OCI-LY1 (cell line): ENCODE measurements around the gene KLHL40.

Experiments used
- H2AFZ ChIP-seq: fragments of 200-600 bp; sonication (generic), shearing (Covaris generic); 2 replicates; pipeline ENCODE4 v1.6.0; 2014; ENCODE audit warnings: antibody characterized with exemption, mild to moderate bottlenecking, low read length
- H3F3A ChIP-seq: fragments of 200-600 bp; sonication (generic), shearing (Covaris generic); 2 replicates; pipeline ENCODE4 v1.6.0; 2014; ENCODE audit warnings: mild to moderate bottlenecking, antibody characterized with exemption, low read length, moderate library complexity; ENCODE audit not compliant: insufficient read depth
- H3K27ac ChIP-seq: fragments of 200-600 bp; sonication (generic); 2 replicates; pipeline ENCODE4 v1.5.1; 2014; ENCODE audit warnings: low read length, mixed run types, mild to moderate bottlenecking, low read depth; ENCODE audit not compliant: poor library complexity, severe bottlenecking
- H3K27me3 ChIP-seq: fragments of 200-600 bp; sonication (generic); 2 replicates; pipeline ENCODE4 v1.6.0; 2014; ENCODE audit warnings: antibody characterized with exemption, mild to moderate bottlenecking, low read length, moderate library complexity; ENCODE audit not compliant: insufficient read depth
- H3K36me3 ChIP-seq: fragments of 200-600 bp; sonication (generic); 2 replicates; pipeline ENCODE4 v1.6.1; 2014; ENCODE audit warnings: mild to moderate bottlenecking, antibody characterized with exemption, low read length, moderate library complexity, mixed read lengths; ENCODE audit not compliant: insufficient read depth
- H3K4me1 ChIP-seq: fragments of 200-600 bp; sonication (generic); 2 replicates; pipeline ENCODE4 v1.5.1; 2014; ENCODE audit warnings: mild to moderate bottlenecking, low read length, moderate library complexity; ENCODE audit not compliant: insufficient read depth, severe bottlenecking
- H3K4me2 ChIP-seq: fragments of 200-600 bp; sonication (generic), shearing (Covaris generic); 2 replicates; pipeline ENCODE4 v1.6.1; 2014; ENCODE audit warnings: low read length
- H3K4me3 ChIP-seq: fragments of 200-600 bp; sonication (generic); 2 replicates; pipeline ENCODE4 v1.5.1; 2014; ENCODE audit warnings: low read length, low read depth, mild to moderate bottlenecking, mixed read lengths; ENCODE audit not compliant: poor library complexity, severe bottlenecking
- H3K79me2 ChIP-seq: fragments of 200-600 bp; shearing (Covaris generic); 2 replicates; pipeline ENCODE4 v1.6.1; 2016; ENCODE audit warnings: mixed run types, low read length, mixed read lengths; ENCODE audit not compliant: insufficient read depth
- H3K9ac ChIP-seq: fragments of 200-600 bp; sonication (generic), shearing (Covaris generic); 2 replicates; pipeline ENCODE4 v1.6.1; 2014; ENCODE audit warnings: mild to moderate bottlenecking, low read length, mixed read lengths
- H3K9me2 ChIP-seq: fragments of 200-600 bp; sonication (generic), shearing (Covaris generic); 2 replicates; pipeline ENCODE4 v1.6.1; 2014; ENCODE audit warnings: low read depth, mild to moderate bottlenecking, low read length, mixed read lengths
- H3K9me3 ChIP-seq: fragments of 200-600 bp; shearing (Covaris generic); 2 replicates; pipeline ENCODE4 v1.6.1; 2014; ENCODE audit warnings: low read length, mixed read lengths
- H4K20me1 ChIP-seq: fragments of 200-600 bp; sonication (generic), shearing (Covaris generic); 2 replicates; pipeline ENCODE4 v1.6.0; 2016; ENCODE audit warnings: mild to moderate bottlenecking, low read length; ENCODE audit not compliant: insufficient read depth
- CTCF ChIP-seq: fragments of 200-600 bp; sonication (generic), shearing (Covaris generic); IDR thresholded peaks from 2 replicates; pipeline ENCODE4 v1.5.1; 2017; ENCODE audit warnings: mild to moderate bottlenecking, antibody characterized with exemption, low read length, moderate library complexity, mixed read lengths
- EZH2 ChIP-seq: fragments of 200-600 bp; sonication (generic), shearing (Covaris generic); IDR thresholded peaks from 2 replicates; pipeline ENCODE4 v1.8.0; 2017; ENCODE audit warnings: borderline replicate concordance, mixed run types, mild to moderate bottlenecking, antibody characterized with exemption, low read length, moderate library complexity, mixed read lengths

KLHL40 gene

DNA sequence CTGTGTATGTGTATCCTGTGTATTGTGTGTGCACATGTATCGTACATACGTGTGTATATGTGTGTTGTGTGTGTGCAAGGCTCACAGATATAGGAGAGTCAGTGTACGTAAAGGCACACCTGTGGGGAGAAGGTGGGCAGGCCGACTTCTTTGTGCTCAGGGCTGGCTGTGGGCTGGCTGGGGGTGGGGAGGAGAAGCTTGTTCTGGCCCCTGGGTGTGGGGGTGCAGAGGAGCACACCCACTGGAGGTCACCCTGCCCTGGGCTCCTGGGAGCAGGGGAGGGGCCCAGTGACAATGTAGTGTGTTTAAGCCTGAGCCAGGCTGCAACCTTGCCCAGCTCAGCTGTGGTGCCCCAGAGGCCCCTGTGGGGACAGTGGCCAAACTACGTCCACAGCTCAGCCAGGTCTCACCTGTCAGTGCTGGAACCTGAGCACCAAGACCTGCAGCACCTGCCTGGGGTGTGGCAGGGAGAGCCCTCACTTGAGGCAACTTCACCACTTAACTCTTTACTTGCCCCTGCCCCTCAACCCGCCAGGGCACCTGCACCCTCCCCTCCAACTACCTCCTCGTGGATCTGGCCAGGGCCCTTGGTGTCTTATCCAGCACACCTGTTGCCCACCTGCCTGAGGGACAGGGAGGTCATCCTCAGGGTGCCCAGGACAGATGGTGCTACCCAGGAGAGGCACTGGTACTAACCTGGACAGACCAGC, 19.9 kb downstream of the KLHL40 start:
- no peaks in the 10 kb centered on the region for H3K36me3 ChIP-seq
- H3K9ac ChIP-seq, result no peak overlapping the region
- H3K9me2 ChIP-seq, result no peaks in the 10 kb centered on the region
- no peaks in the 10 kb centered on the region for H3F3A ChIP-seq
- H3K9me3 ChIP-seq, result no peaks in the 10 kb centered on the region
- no peak overlapping the region for H3K4me2 ChIP-seq
- H3K27me3 ChIP-seq, result no peaks in the 10 kb centered on the region
- H2AFZ ChIP-seq, result no peak overlapping the region
- H3K79me2 ChIP-seq, result no peaks in the 10 kb centered on the region
- H3K4me1 ChIP-seq, result no peaks in the 10 kb centered on the region
- H3K27ac ChIP-seq, result no peak overlapping the region
- no peaks in the 10 kb centered on the region for H4K20me1 ChIP-seq
- H3K4me3 ChIP-seq, result no peak overlapping the region
- TF ChIP-seq CTCF, result no peak
- TF ChIP-seq EZH2, result no peak

DNA sequence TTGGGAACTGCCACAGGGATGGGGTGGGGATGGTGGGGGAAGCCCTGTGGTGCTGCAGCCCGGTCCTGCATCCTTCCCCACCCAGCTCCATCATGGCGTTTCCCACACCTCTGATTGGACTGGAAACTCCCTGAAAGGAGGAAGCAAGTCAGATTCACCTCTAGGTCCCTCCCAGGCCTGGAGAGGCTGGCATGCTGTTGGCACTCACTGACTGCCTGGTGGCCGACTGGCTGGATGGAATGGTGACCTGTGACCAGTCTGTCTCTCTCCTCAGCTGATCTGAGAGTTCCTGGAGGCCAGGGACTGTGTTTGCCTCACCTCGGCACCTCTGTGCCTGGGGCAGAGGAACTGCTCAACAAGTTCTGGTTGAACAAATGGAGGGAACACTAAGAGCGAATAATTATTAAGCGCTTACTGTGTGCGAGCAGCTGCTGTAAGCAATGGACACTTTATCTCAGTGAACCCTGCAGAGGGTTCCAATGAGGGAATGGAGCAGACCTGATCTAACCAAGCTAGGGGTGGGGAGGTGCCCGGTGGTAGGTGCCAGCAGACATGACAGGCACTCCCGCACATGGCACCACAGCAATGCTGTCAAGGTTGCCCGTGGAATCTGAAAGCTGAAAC, 20.7 kb downstream of the KLHL40 start:
- Histone ChIP-seq H3K36me3 (no peaks in the 10 kb centered on the region), H3K27ac (no peak overlapping the region), H3K4me2 (no peak overlapping the region), H3K9ac (no peak overlapping the region), H3K27me3 (no peaks in the 10 kb centered on the region), H3F3A (no peaks in the 10 kb centered on the region), H3K4me1 (no peaks in the 10 kb centered on the region), H3K79me2 (no peaks in the 10 kb centered on the region), H3K9me2 (no peaks in the 10 kb centered on the region), H2AFZ (no peak overlapping the region), H4K20me1 (no peaks in the 10 kb centered on the region), H3K9me3 (no peaks in the 10 kb centered on the region), H3K4me3 (no peak overlapping the region)
- TF ChIP-seq EZH2 (no peak), CTCF (no peak)

GRCh38 chr3:42706721-42707619, 21.6 kb downstream of the KLHL40 start:
- Histone ChIP-seq H3K79me2 (no peaks in the 10 kb centered on the region), H3K4me2 (no peak overlapping the region), H3F3A (no peaks in the 10 kb centered on the region), H4K20me1 (no peaks in the 10 kb centered on the region), H3K9ac (no peak overlapping the region), H2AFZ (no peak overlapping the region), H3K9me3 (no peaks in the 10 kb centered on the region), H3K4me1 (no peaks in the 10 kb centered on the region), H3K9me2 (no peaks in the 10 kb centered on the region), H3K36me3 (no peaks in the 10 kb centered on the region), H3K4me3 (no peak overlapping the region), H3K27me3 (no peaks in the 10 kb centered on the region), H3K27ac (no peak overlapping the region)
- no peak for TF ChIP-seq EZH2
- no peak for TF ChIP-seq CTCF
